Spleen (tissue), 11 donors: ENCODE data around the gene KIAA0825. TPM values are rescaled to one million over a fixed set of nuclear protein-coding genes. Genes with fewer than 3 reads are reported as not detected.

Experiments
- DNase-seq: peaks from one replicate; pipeline ENCODE4 v3.0.0-alpha.2; 2020
- H3K27ac ChIP-seq, 8 donors: fragments of 200-600 bp; sonication (generic) in 7 of 8; 1 replicate in 4 of 8; 2 replicates in 4 of 8; pipeline versions ENCODE4 v1.5.0 to v1.8.0; 2016 to 2021; ENCODE audit warnings: inconsistent platforms in 4 of 8, mild to moderate bottlenecking in 4 of 8, moderate library complexity in 1 of 8
- H3K27me3 ChIP-seq, 7 donors: fragments of 200-600 bp; sonication (generic) in 6 of 7; replicated peaks in 1 of 7; 1 replicate in 4 of 7; 2 replicates in 3 of 7; pipeline versions ENCODE4 v1.5.0 to v1.8.0; 2016 to 2021; ENCODE audit warnings: inconsistent platforms in 3 of 7, mild to moderate bottlenecking in 1 of 7
- H3K36me3 ChIP-seq, 6 donors: fragments of 200-600 bp; sonication (generic) in 5 of 6; 1 replicate in 4 of 6; 2 replicates in 2 of 6; pipeline versions ENCODE4 v1.5.0 to v1.8.0; 2016 to 2021; ENCODE audit warnings: inconsistent platforms in 2 of 6
- H3K4me1 ChIP-seq, 6 donors: fragments of 200-600 bp; sonication (generic) in 5 of 6; 1 replicate in 3 of 6; 2 replicates in 3 of 6; pipeline versions ENCODE4 v1.5.0 to v1.8.0; 2016 to 2021; ENCODE audit warnings: inconsistent platforms in 3 of 6
- H3K4me3 ChIP-seq, 8 donors: fragments of 200-600 bp; sonication (generic) in 7 of 8; 1 replicate in 4 of 8; 2 replicates in 4 of 8; pipeline versions ENCODE4 v1.5.0 to v1.8.0; 2016 to 2021; ENCODE audit warnings: inconsistent platforms in 4 of 8, mild to moderate bottlenecking in 4 of 8, moderate library complexity in 2 of 8
- H3K9me3 ChIP-seq, 8 donors: fragments of 200-600 bp; sonication (generic) in 7 of 8; 1 replicate in 4 of 8; 2 replicates in 4 of 8; pipeline versions ENCODE4 v1.5.0 to v1.8.0; 2016 to 2021; ENCODE audit warnings: inconsistent platforms in 4 of 8
- CTCF ChIP-seq, 11 experiments: fragments of 200-600 bp in 7 of 11; fragments of 450-650 bp in 4 of 11; sonication (generic) in 4 of 11; IDR thresholded peaks in 8 of 11; conservative IDR thresholded peaks in 3 of 11; 1 replicate in 7 of 11; 2 replicates in 4 of 11; pipeline versions ENCODE4 v1.4.0 to v1.8.0; 2016 to 2021; ENCODE audit warnings: antibody characterized with exemption in 11 of 11, inconsistent platforms in 4 of 11, mild to moderate bottlenecking in 1 of 11
- POLR2A ChIP-seq, 3 donors: fragments of 450-650 bp; IDR thresholded peaks; one replicate each; pipeline ENCODE4 v1.5.1; 2017; ENCODE audit warnings: antibody characterized with exemption in 3 of 3, mild to moderate bottlenecking in 1 of 3
- POLR2AphosphoS5 ChIP-seq, 3 donors: sonication (generic); formaldehyde crosslinking; IDR thresholded peaks; one replicate each; pipeline ENCODE4 v1.5.1; 2017; ENCODE audit warnings: antibody characterized with exemption in 3 of 3
- WGBS, 5 donors: extraction: QIAGEN DNeasy Blood & Tissue Kit in 3 of 5; methylation state at CpG; one replicate each; pipeline versions ENCODE4 v1.1.5 to v1.1.7; 2013 to 2018; 5-methylcytosine and 5-hydroxymethylcytosine counted together
- intact Hi-C: fragments of 100-400 bp; cut with DNase I; formaldehyde crosslinking; loops from one replicate; pipeline ENCODE4 v1.15.0; 2023; ENCODE audit warnings: low total_unique reads
- polyA plus RNA-seq, 3 donors: library from polyadenylated mRNA; stranded (reverse); fragments of 200-250 nt; gene quantifications; one replicate each; pipeline ENCODE4 v1.2.1, GENCODE V29; 2013
- total RNA-seq, 7 donors: library from RNA; depleted of rRNA in 3 of 7; stranded (reverse); fragments of >200 nt in 3 of 7; fragmentation: NEBNext Ultra II Directional in 4 of 7; extraction: Animal tissue kit (Norgen Biotek cat#: 25700) in 4 of 7; gene quantifications; one replicate each; pipeline versions ENCODE4 v1.1.0 to v1.2.1, GENCODE V29; 2016 to 2021
- donor health status: healthy with polysubstance abuse.
- donor health status: DM: no; HTN: no; CAD: no; lungs with moderate emphysema.
- donor health status: DM: no; HTN: no; CAD: no.
- donor health status: Bipolar disorder and iron deficiency.
- donor health status: healthy.
- donor health status: DM: no; HTN: no; CAD: no.
- donor health status: DM: yes; HTN: yes; CAD: no.

Gene KIAA0825
- total and polyA plus RNA-seq, 10 donors, result 0.20 to 13.5 (median 6.0) TPM

- peaks cover 0 to 58% (median 29%) of the 10 kb centered on the region in 8 donors for H3K9me3 ChIP-seq
- no peak overlapping the region for H3K4me3 ChIP-seq
- intact Hi-C loops, result no loop called here
- H3K27me3 ChIP-seq, result no peaks in the 10 kb centered on the region
- no peaks in the 10 kb centered on the region for H3K4me1 ChIP-seq
- no peak overlapping the region for H3K27ac ChIP-seq
- WGBS, 5 donors, result 96 to 98% (median 97%) methylated on average over 3 of the region's 3 CpGs
- no peak for TF ChIP-seq POLR2AphosphoS5 (IDR thresholded peaks at IDR 0.05)
- no peak for TF ChIP-seq CTCF (IDR thresholded peaks at IDR 0.05 in 8 of 11, conservative IDR thresholded peaks at IDR 0.05 in 3 of 11)
- TF ChIP-seq POLR2A (IDR thresholded peaks at IDR 0.05), result no peak
- DNase-seq, result no peak
- H3K36me3 ChIP-seq, result peaks cover 0 to 91% (median 6%) of the 10 kb centered on the region in 6 donors
These were observed 21.8 kb upstream of the KIAA0825 start for GRCh38 chr5:94640176-94640575.

DNA sequence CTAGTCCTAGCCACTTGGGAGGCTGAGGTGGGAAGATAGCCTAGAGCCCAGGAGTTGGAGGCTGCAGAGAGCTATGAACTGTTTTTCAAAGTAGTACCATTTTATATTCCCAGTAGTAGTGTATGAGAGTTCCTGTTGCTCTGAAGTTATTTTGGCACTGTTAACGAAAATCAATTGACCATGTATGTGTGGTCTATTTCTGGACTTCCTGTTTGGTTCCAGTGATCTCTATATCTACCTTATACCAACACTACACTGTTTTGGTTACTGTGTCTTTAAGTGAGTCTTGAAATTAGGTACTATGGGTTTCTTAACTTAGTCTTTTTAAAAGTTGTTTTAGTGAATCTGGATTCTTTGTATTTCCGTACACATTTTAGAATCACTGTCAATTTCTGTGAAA, 13.6 kb upstream of the KIAA0825 start:
- Histone ChIP-seq H3K9me3 (peaks cover 0 to 34% (median 2%) of the 10 kb centered on the region in 8 donors), H3K27me3 (no peaks in the 10 kb centered on the region), H3K4me3 (no peak overlapping the region), H3K4me1 (peaks cover 0 to 13% (median 4%) of the 10 kb centered on the region in 6 donors), H3K27ac (peak overlapping the region in 3 of 8 donors; percentile 5 to 40 (median 7)), H3K36me3 (peaks cover 6 to 71% (median 21%) of the 10 kb centered on the region in 6 donors)
- WGBS, 5 donors, result 51 to 65% (median 57%) methylated on average over 2 of the region's 2 CpGs
- DNase-seq, result no peak
- TF ChIP-seq POLR2AphosphoS5 (IDR thresholded peaks at IDR 0.05), result no peak
- intact Hi-C loops, result no loop called here

DNA sequence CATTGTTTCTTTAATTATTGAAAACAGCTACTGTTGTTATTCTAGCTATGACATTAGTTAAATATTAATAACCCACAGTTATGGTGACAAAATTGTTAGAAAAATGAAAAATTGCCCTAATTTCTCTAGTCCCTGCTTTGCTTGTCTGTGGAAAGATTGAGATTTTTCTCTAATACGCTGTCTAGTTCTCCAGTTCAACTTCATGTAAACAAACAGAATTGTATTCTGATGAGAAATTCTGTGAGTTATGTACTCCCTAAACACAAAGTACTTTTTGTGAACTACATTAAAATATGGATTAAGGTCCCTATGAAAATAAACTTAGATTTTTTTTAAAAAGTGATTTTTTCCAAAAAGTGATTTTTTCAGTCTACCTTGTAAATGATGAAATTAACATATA, 8.8 kb upstream of the KIAA0825 start:
- TF ChIP-seq POLR2AphosphoS5 (IDR thresholded peaks at IDR 0.05), result no peak
- no peak for TF ChIP-seq CTCF (IDR thresholded peaks at IDR 0.05 in 8 of 11, conservative IDR thresholded peaks at IDR 0.05 in 3 of 11)
- peaks cover 6 to 36% (median 14%) of the 10 kb centered on the region in 6 donors for H3K36me3 ChIP-seq
- no peaks in the 10 kb centered on the region for H3K27me3 ChIP-seq
- peaks cover 0 to 9% (median 2%) of the 10 kb centered on the region in 8 donors for H3K9me3 ChIP-seq
- peaks cover 0 to 30% (median 12%) of the 10 kb centered on the region in 6 donors for H3K4me1 ChIP-seq
- 92 to 100% (median 95%) methylated on average over 1 of the region's 1 CpG for WGBS, 5 donors
- no peak overlapping the region for H3K27ac ChIP-seq
- H3K4me3 ChIP-seq, result no peak overlapping the region
- intact Hi-C loops, result no loop called here
- no peak for DNase-seq

GRCh38 chr5:94623877-94624276, 5.5 kb upstream of the KIAA0825 start:
- DNase-seq, result no peak
- TF ChIP-seq POLR2AphosphoS5 (IDR thresholded peaks at IDR 0.05) (no peak), CTCF (IDR thresholded peaks at IDR 0.05 in 8 of 11, conservative IDR thresholded peaks at IDR 0.05 in 3 of 11) (no peak), POLR2A (IDR thresholded peaks at IDR 0.05) (no peak)
- 57 to 76% (median 66%) methylated on average over 2 of the region's 2 CpGs for WGBS, 5 donors

GRCh38 chr5:94623011-94623410, 4.6 kb upstream of the KIAA0825 start:
- Histone ChIP-seq H3K9me3 (no peaks in the 10 kb centered on the region), H3K36me3 (no peaks in the 10 kb centered on the region), H3K27me3 (no peaks in the 10 kb centered on the region), H3K27ac (no peak overlapping the region), H3K4me1 (peaks cover 0 to 56% (median 37%) of the 10 kb centered on the region in 6 donors), H3K4me3 (no peak overlapping the region)
- intact Hi-C loops, result no loop called here
- TF ChIP-seq CTCF (IDR thresholded peaks at IDR 0.05 in 8 of 11, conservative IDR thresholded peaks at IDR 0.05 in 3 of 11) (no peak), POLR2AphosphoS5 (IDR thresholded peaks at IDR 0.05) (no peak), POLR2A (IDR thresholded peaks at IDR 0.05) (no peak)
- DNase-seq, result no peak

More at GRCh38 chr5:94623877-94624276, 5.5 kb upstream of the KIAA0825 start:
- H3K4me1 ChIP-seq, result peaks cover 0 to 55% (median 37%) of the 10 kb centered on the region in 6 donors
- no peaks in the 10 kb centered on the region for H3K9me3 ChIP-seq
- intact Hi-C loops, result no loop called here
- peak overlapping the region in 1 of 8 donors; percentile 12 for H3K27ac ChIP-seq
- peaks cover 0 to 4% (median 0%) of the 10 kb centered on the region in 6 donors for H3K36me3 ChIP-seq
- no peak overlapping the region for H3K4me3 ChIP-seq
- no peaks in the 10 kb centered on the region for H3K27me3 ChIP-seq
